ENCODE results near the gene NFATC1.
"Not testable (repeated sequence)": the region's sequence is repeated elsewhere in the genome, so short reads cannot be mapped to it uniquely, and the experiment has no call there.

The NFATC1 gene

GRCh38 chr18:79493801-79494211, 98.1 kb downstream of the NFATC1 start:
- DNase-seq = no peak

- DNase-seq = no peak
Measured at GRCh38 chr18:79494936-79495335, 99.2 kb downstream of the NFATC1 start.

- DNase-seq = no peak
Measured at GRCh38 chr18:79495591-79496071, 99.9 kb downstream of the NFATC1 start.

GRCh38 chr18:79496237-79496977, 100.7 kb downstream of the NFATC1 start:
- no peak for DNase-seq

- peak; percentile 37 for DNase-seq
Measured at GRCh38 chr18:79496978-79497637, 101.4 kb downstream of the NFATC1 start.

GRCh38 chr18:79497638-79498081, 101.9 kb downstream of the NFATC1 start:
- no peak for DNase-seq

GRCh38 chr18:79498662-79499061, 102.9 kb downstream of the NFATC1 start:
- no peak for DNase-seq

- no peak for DNase-seq
Measured at GRCh38 chr18:79501006-79501405, 105.3 kb downstream of the NFATC1 start.

- no peak for DNase-seq
Measured at GRCh38 chr18:79502782-79503181, 107.1 kb downstream of the NFATC1 start.

GRCh38 chr18:79503406-79503805, 107.7 kb downstream of the NFATC1 start:
- DNase-seq = no peak

- no peak for DNase-seq
Measured at GRCh38 chr18:79504034-79504433, 108.3 kb downstream of the NFATC1 start.

- not testable (repeated sequence) for DNase-seq
Measured at GRCh38 chr18:79504495-79504894, 108.8 kb downstream of the NFATC1 start.

GRCh38 chr18:79505465-79505864, 109.7 kb downstream of the NFATC1 start:
- not testable (repeated sequence) for DNase-seq

GRCh38 chr18:79506191-79507075, 110.7 kb downstream of the NFATC1 start:
- no peak for DNase-seq

- peak; percentile 44 for DNase-seq
Measured at GRCh38 chr18:79507076-79507545, 111.4 kb downstream of the NFATC1 start.

GRCh38 chr18:79507546-79508480, 112.1 kb downstream of the NFATC1 start:
- DNase-seq = no peak

- no peak for DNase-seq
Measured at GRCh38 chr18:79508565-79509535, 113.1 kb downstream of the NFATC1 start.

GRCh38 chr18:79509536-79509930, 113.8 kb downstream of the NFATC1 start:
- no peak for DNase-seq

GRCh38 chr18:79510046-79510685, 114.4 kb downstream of the NFATC1 start:
- DNase-seq = no peak

- no peak for DNase-seq
Measured at GRCh38 chr18:79510731-79511241, 115.1 kb downstream of the NFATC1 start.

Data from NCI-H1694 (cell line).